HEK293 (cell line): ENCODE results near the gene GIMAP6.
"Not testable (repeated sequence)": the region's sequence is repeated elsewhere in the genome, so short reads cannot be mapped to it uniquely, and the experiment has no call there.

Experiments
- KLF9 ChIP-seq: fragments of 450-650 bp; formaldehyde crosslinking; IDR thresholded peaks from 2 replicates; pipeline ENCODE4 v1.5.1; 2016; ENCODE audit warnings: missing biosample characterization, missing genetic modification characterization, low read depth
- YY1 ChIP-seq: fragments of 450-650 bp; formaldehyde crosslinking; IDR thresholded peaks from 2 replicates; pipeline ENCODE4 v1.5.1; 2018; ENCODE audit warnings: missing biosample characterization, missing genetic modification characterization
- ZNF114 ChIP-seq: fragments of 450-650 bp; formaldehyde crosslinking; IDR thresholded peaks from 2 replicates; pipeline ENCODE4 v1.5.0; 2017; ENCODE audit warnings: missing biosample characterization, missing genetic modification characterization
- ZNF830 ChIP-seq: fragments of 450-650 bp; IDR thresholded peaks from 2 replicates; pipeline ENCODE4 v1.5.0; 2018; ENCODE audit warnings: missing biosample characterization, missing genetic modification characterization, low read depth, mild to moderate bottlenecking, moderate library complexity
- ZSCAN16 ChIP-seq: fragments of 450-650 bp; formaldehyde crosslinking; IDR thresholded peaks from 2 replicates; pipeline ENCODE4 v1.5.1; 2016; ENCODE audit warnings: missing biosample characterization, missing genetic modification characterization
- TF ChIP-seq, protein P1 (sequence below): fragments of 450-650 bp; formaldehyde crosslinking; IDR thresholded peaks from 2 replicates; pipeline ENCODE4 v1.5.1; 2017; ENCODE audit warnings: missing biosample characterization, missing genetic modification characterization
- TF ChIP-seq, protein P2 (sequence below): fragments of 450-650 bp; formaldehyde crosslinking; IDR thresholded peaks from 2 replicates; pipeline ENCODE4 v1.5.1; 2016; ENCODE audit warnings: missing biosample characterization, missing genetic modification characterization

DNA sequence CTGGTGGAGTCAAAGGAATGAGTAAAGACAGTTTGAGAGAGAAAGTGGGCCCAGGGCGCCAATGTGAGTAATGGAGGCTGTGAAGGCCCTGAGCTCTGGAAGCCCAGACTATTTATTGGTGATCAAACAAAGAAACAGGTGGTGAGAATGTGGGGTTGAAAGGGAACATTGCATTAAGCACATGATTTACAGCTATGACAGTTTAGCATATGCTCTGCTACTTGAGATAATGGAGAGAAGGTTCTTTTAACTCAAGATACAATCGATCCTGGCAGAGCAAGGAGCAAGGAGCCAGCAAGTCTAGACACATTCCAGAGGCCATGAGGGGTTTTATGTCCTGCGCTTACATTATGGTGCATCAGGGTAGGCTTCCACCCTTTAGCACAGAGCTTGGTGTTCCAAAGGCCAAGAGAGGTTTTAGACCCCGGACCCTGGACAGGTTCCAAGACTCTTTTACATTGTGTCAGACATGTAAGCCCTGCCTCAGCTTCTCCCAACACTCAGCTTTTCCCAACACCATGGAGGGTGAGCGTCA lies 16.9 kb downstream of the GIMAP6 start:
- not testable (repeated sequence) for TF ChIP-seq YY1 (tag by site-specific recombination); ZNF114; ZNF830 (tag by site-specific recombination); ZSCAN16; KLF9 (tag by site-specific recombination)
- TF ChIP-seq, protein P1, sequence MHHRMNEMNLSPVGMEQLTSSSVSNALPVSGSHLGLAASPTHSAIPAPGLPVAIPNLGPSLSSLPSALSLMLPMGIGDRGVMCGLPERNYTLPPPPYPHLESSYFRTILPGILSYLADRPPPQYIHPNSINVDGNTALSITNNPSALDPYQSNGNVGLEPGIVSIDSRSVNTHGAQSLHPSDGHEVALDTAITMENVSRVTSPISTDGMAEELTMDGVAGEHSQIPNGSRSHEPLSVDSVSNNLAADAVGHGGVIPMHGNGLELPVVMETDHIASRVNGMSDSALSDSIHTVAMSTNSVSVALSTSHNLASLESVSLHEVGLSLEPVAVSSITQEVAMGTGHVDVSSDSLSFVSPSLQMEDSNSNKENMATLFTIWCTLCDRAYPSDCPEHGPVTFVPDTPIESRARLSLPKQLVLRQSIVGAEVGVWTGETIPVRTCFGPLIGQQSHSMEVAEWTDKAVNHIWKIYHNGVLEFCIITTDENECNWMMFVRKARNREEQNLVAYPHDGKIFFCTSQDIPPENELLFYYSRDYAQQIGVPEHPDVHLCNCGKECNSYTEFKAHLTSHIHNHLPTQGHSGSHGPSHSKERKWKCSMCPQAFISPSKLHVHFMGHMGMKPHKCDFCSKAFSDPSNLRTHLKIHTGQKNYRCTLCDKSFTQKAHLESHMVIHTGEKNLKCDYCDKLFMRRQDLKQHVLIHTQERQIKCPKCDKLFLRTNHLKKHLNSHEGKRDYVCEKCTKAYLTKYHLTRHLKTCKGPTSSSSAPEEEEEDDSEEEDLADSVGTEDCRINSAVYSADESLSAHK: not testable (repeated sequence)
- TF ChIP-seq, protein P2, sequence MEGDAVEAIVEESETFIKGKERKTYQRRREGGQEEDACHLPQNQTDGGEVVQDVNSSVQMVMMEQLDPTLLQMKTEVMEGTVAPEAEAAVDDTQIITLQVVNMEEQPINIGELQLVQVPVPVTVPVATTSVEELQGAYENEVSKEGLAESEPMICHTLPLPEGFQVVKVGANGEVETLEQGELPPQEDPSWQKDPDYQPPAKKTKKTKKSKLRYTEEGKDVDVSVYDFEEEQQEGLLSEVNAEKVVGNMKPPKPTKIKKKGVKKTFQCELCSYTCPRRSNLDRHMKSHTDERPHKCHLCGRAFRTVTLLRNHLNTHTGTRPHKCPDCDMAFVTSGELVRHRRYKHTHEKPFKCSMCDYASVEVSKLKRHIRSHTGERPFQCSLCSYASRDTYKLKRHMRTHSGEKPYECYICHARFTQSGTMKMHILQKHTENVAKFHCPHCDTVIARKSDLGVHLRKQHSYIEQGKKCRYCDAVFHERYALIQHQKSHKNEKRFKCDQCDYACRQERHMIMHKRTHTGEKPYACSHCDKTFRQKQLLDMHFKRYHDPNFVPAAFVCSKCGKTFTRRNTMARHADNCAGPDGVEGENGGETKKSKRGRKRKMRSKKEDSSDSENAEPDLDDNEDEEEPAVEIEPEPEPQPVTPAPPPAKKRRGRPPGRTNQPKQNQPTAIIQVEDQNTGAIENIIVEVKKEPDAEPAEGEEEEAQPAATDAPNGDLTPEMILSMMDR: not testable (repeated sequence)
